ENCODE data around the gene ANK3. TPM values are rescaled to one million over a fixed set of nuclear protein-coding genes. Genes with fewer than 3 reads are reported as not detected.

The ANK3 gene
- polyA plus RNA-seq, 1 donor (not counting 4 experiments of a cell fraction or from before 2014, with no cell fraction given) = 8.3 TPM

- Histone ChIP-seq H3K79me2 (ENCODE audit: control insufficient read depth, insufficient read depth, low read length) (no peaks in the 10 kb centered on the region), H3K4me2 (ENCODE audit: control insufficient read depth, extremely low read depth, insufficient read depth, low read depth, low read length) (no peak overlapping the region), H3K4me3 (ENCODE audit: control insufficient read depth in 2 of 3, extremely low read depth in 1 of 3, insufficient read depth in 2 of 3, low read depth in 1 of 3, low read length in 3 of 3) (no peak overlapping the region), H3K9me1 (ENCODE audit: control insufficient read depth, extremely low read depth, insufficient read depth, low read length) (no peaks in the 10 kb centered on the region), H3K9ac (ENCODE audit: control insufficient read depth, extremely low read depth, insufficient read depth, low read length) (no peak overlapping the region), H3K27ac (ENCODE audit: control insufficient read depth, insufficient read depth, low read length) (no peak overlapping the region), H3K36me3 (ENCODE audit: control insufficient read depth in 2 of 2, extremely low read depth in 1 of 2, insufficient read depth in 2 of 2, low read length in 2 of 2) (no peaks in the 10 kb centered on the region), H3K9me3 (ENCODE audit: control insufficient read depth, low read depth, low read length) (no peaks in the 10 kb centered on the region), H2AFZ (ENCODE audit: control insufficient read depth, low read length) (no peak overlapping the region), H3K27me3 (ENCODE audit: control insufficient read depth, extremely low read depth, insufficient read depth, low read length) (no peaks in the 10 kb centered on the region), H3K4me1 (ENCODE audit: control insufficient read depth, extremely low read depth, insufficient read depth, low read length) (no peaks in the 10 kb centered on the region), H4K20me1 (ENCODE audit: control insufficient read depth, extremely low read depth, insufficient read depth, low read length) (no peaks in the 10 kb centered on the region)
- no peak for TF ChIP-seq CTCF (optimal IDR thresholded peaks at IDR 0.05 in 1 of 3, IDR thresholded peaks at IDR 0.05 in 1 of 3, conservative IDR thresholded peaks at IDR 0.05 in 1 of 3; ENCODE audit: extremely low read depth in 1 of 3, insufficient read depth in 2 of 3, low read length in 3 of 3)
- FAIRE-seq (no peak), DNase-seq (ENCODE audit: low read depth, low spot score) (no peak)
- dilution Hi-C loops (cut with MboI; ENCODE audit: extremely low pct_ligation_motif_present, low sequenced_read_pairs) = no loop called here
Observed at GRCh38 chr10:60192946-60193345, 196.7 kb downstream of the ANK3 start.

GRCh38 chr10:60189861-60190475, 199.7 kb downstream of the ANK3 start:
- Histone ChIP-seq H4K20me1 (ENCODE audit: control insufficient read depth, extremely low read depth, insufficient read depth, low read length) (no peaks in the 10 kb centered on the region), H3K4me2 (ENCODE audit: control insufficient read depth, extremely low read depth, insufficient read depth, low read depth, low read length) (no peak overlapping the region), H3K27me3 (ENCODE audit: control insufficient read depth, extremely low read depth, insufficient read depth, low read length) (no peaks in the 10 kb centered on the region), H3K9me3 (ENCODE audit: control insufficient read depth, low read depth, low read length) (no peaks in the 10 kb centered on the region), H3K4me3 (ENCODE audit: control insufficient read depth in 2 of 3, extremely low read depth in 1 of 3, insufficient read depth in 2 of 3, low read depth in 1 of 3, low read length in 3 of 3) (no peak overlapping the region), H3K79me2 (ENCODE audit: control insufficient read depth, insufficient read depth, low read length) (no peaks in the 10 kb centered on the region), H2AFZ (ENCODE audit: control insufficient read depth, low read length) (no peak overlapping the region), H3K4me1 (ENCODE audit: control insufficient read depth, extremely low read depth, insufficient read depth, low read length) (no peaks in the 10 kb centered on the region), H3K9me1 (ENCODE audit: control insufficient read depth, extremely low read depth, insufficient read depth, low read length) (no peaks in the 10 kb centered on the region), H3K9ac (ENCODE audit: control insufficient read depth, extremely low read depth, insufficient read depth, low read length) (no peak overlapping the region), H3K27ac (ENCODE audit: control insufficient read depth, insufficient read depth, low read length) (no peak overlapping the region), H3K36me3 (ENCODE audit: control insufficient read depth in 2 of 2, extremely low read depth in 1 of 2, insufficient read depth in 2 of 2, low read length in 2 of 2) (no peaks in the 10 kb centered on the region)
- DNase-seq (ENCODE audit: low read depth, low spot score) (no peak), FAIRE-seq (no peak)
- no peak for TF ChIP-seq CTCF (optimal IDR thresholded peaks at IDR 0.05 in 1 of 3, IDR thresholded peaks at IDR 0.05 in 1 of 3, conservative IDR thresholded peaks at IDR 0.05 in 1 of 3; ENCODE audit: extremely low read depth in 1 of 3, insufficient read depth in 2 of 3, low read length in 3 of 3)
- dilution Hi-C loops (cut with MboI; ENCODE audit: extremely low pct_ligation_motif_present, low sequenced_read_pairs) = no loop called here

All from keratinocyte (primary cell).